ENCODE results near the gene TAF1A.

GRCh38 chr1:222617367-222617951 lies 27.7 kb upstream of the TAF1A start:
- TF ChIP-seq CTCF (IDR thresholded peaks at IDR 0.05) (no peak), EZH2 (IDR thresholded peaks at IDR 0.05) (no peak)

Data from neural progenitor cell (in vitro differentiated cells).